HepG2 (cell line): ENCODE measurements around the gene ESRP2. TPM values are rescaled to one million over a fixed set of nuclear protein-coding genes. Genes with fewer than 3 reads are reported as not detected.

ENCODE experiments used
- ASH2L ChIP-seq: fragments of 300-600, 200-600 bp; sonication (generic); IDR thresholded peaks from 2 replicates; pipeline ENCODE4 v1.7.0; 2017; ENCODE audit warnings: low read depth, mild to moderate bottlenecking, moderate library complexity, mixed read lengths, low read length; ENCODE audit not compliant: insufficient read length
- EHMT2 ChIP-seq: fragments of 200-600 bp; sonication (generic); IDR thresholded peaks from 2 replicates; pipeline ENCODE4 v1.7.0; 2017; ENCODE audit warnings: antibody characterized with exemption, low read depth, low read length, borderline replicate concordance
- KDM4B ChIP-seq: sonication (generic); formaldehyde crosslinking; IDR thresholded peaks from 2 replicates; pipeline ENCODE4 v1.4.0; 2020; ENCODE audit warnings: missing genetic modification reagents
- MAZ ChIP-seq, 2 experiments: sonication (generic) in 1 of 2; formaldehyde crosslinking in 1 of 2; IDR thresholded peaks; 2 replicates each; pipeline versions ENCODE4 v1.5.0 to v1.6.1; 2012 to 2020; ENCODE audit warnings: low read depth in 2 of 2, mild to moderate bottlenecking in 2 of 2, borderline replicate concordance in 1 of 2, improper control_type of control experiment in 1 of 2, low read length in 1 of 2, missing genetic modification reagents in 1 of 2, moderate library complexity in 1 of 2
- POLR2A ChIP-seq, 2 experiments: IDR thresholded peaks; 2 replicates each; pipeline ENCODE4 v1.6.1; 2011; ENCODE audit warnings: low read depth in 2 of 2, low read length in 2 of 2, mild to moderate bottlenecking in 1 of 2, moderate library complexity in 1 of 2; ENCODE audit not compliant: insufficient read depth in 1 of 2
- PTBP1 ChIP-seq: fragments of 200-400 bp; formaldehyde crosslinking; IDR thresholded peaks from 2 replicates; pipeline ENCODE4 v1.6.1; 2018; ENCODE audit warnings: low read length, low read depth; ENCODE audit not compliant: poor library complexity, severe bottlenecking
- RERE ChIP-seq: IDR thresholded peaks from 2 replicates; pipeline ENCODE4 v1.6.1; 2016; ENCODE audit warnings: low read depth, missing genetic modification reagents, missing compliant biosample characterization
- SALL2 ChIP-seq: sonication (generic); formaldehyde crosslinking; IDR thresholded peaks from 2 replicates; pipeline ENCODE4 v1.8.1; 2023; ENCODE audit warnings: mild to moderate bottlenecking, missing genetic modification reagents, inconsistent platforms
- U2AF1 ChIP-seq: fragments of 200-400 bp; formaldehyde crosslinking; optimal IDR thresholded peaks from 2 replicates; pipeline ENCODE3; 2017; ENCODE audit warnings: mild to moderate bottlenecking, low read depth, low read length
- ZNF180 ChIP-seq: sonication (generic); formaldehyde crosslinking; IDR thresholded peaks from 2 replicates; pipeline ENCODE4 v1.4.0; 2020; ENCODE audit warnings: low read depth, missing genetic modification reagents, borderline replicate concordance
- ZNF280B ChIP-seq: sonication (generic); formaldehyde crosslinking; IDR thresholded peaks from 2 replicates; pipeline ENCODE4 v1.5.0; 2020; ENCODE audit warnings: missing genetic modification reagents, mild to moderate bottlenecking, borderline replicate concordance
- ZNF33B ChIP-seq: sonication (generic); formaldehyde crosslinking; IDR thresholded peaks from 2 replicates; pipeline ENCODE4 v1.5.1; 2020; ENCODE audit warnings: mild to moderate bottlenecking, missing genetic modification reagents
- ZNF543 ChIP-seq: sonication (generic); formaldehyde crosslinking; IDR thresholded peaks from 2 replicates; pipeline ENCODE4 v1.4.0; 2020; ENCODE audit warnings: mild to moderate bottlenecking, missing genetic modification reagents
- ZNF574 ChIP-seq: sonication (generic); formaldehyde crosslinking; IDR thresholded peaks from 2 replicates; pipeline ENCODE4 v1.4.0; 2020; ENCODE audit warnings: missing genetic modification reagents
- ZNF788 ChIP-seq: sonication (generic); formaldehyde crosslinking; IDR thresholded peaks from 2 replicates; pipeline ENCODE4 v1.5.0; 2020; ENCODE audit warnings: mild to moderate bottlenecking, missing genetic modification reagents, borderline replicate concordance
- ZNF83 ChIP-seq: sonication (generic); formaldehyde crosslinking; IDR thresholded peaks from 2 replicates; pipeline ENCODE4 v1.4.0; 2020; ENCODE audit warnings: missing genetic modification reagents, mild to moderate bottlenecking, borderline replicate concordance
- ZNF878 ChIP-seq: sonication (generic); formaldehyde crosslinking; IDR thresholded peaks from 2 replicates; pipeline ENCODE4 v1.8.1; 2023; ENCODE audit warnings: mild to moderate bottlenecking, missing genetic modification reagents, moderate library complexity
- ZSCAN12 ChIP-seq: sonication (generic); formaldehyde crosslinking; IDR thresholded peaks from 2 replicates; pipeline ENCODE4 v1.9.0; 2021; ENCODE audit warnings: mild to moderate bottlenecking, missing genetic modification reagents
- polyA plus RNA-seq, 8 experiments: library from polyadenylated mRNA; depleted of rRNA in 3 of 8; stranded (reverse) in 7 of 8; unstranded in 1 of 8; fragments of >200 nt; fragmentation: Illumina TruSeq in 4 of 8; extraction: Trizol in 4 of 8; gene quantifications; 2 replicates each; pipeline versions ENCODE4 v1.2.1 to v1.2.3, GENCODE V29; 2011 to 2016; ENCODE audit warnings: low read depth in 4 of 8, missing spikeins in 1 of 8, mixed read lengths in 1 of 8; ENCODE audit not compliant: insufficient read depth in 1 of 8
- total RNA-seq, 5 experiments: library from RNA; depleted of rRNA; stranded (reverse); fragments of >200 nt; fragmentation: Illumina TruSeq; extraction: Trizol; gene quantifications; 2 replicates each; pipeline ENCODE4 v1.2.3, GENCODE V29; 2016; ENCODE audit warnings: low read depth in 1 of 5

ESRP2 gene
- total and polyA plus RNA-seq, 2 of the 13 experiments (the other 11 are each of a cell fraction or from before 2014, with no cell fraction given): 21.1 to 32.4 TPM

GRCh38 chr16:68235108-68235886, 630 bp downstream of the ESRP2 start (continued):
- no peak for TF ChIP-seq ZSCAN12 (CRISPR knock-in tag)
- TF ChIP-seq POLR2A (IDR thresholded peaks at IDR 0.05; ENCODE audit: insufficient read depth in 1 of 2, low read depth in 2 of 2, low read length in 2 of 2): no peak; a peak in 1 of 4 replicates
- no peak for TF ChIP-seq EHMT2
- TF ChIP-seq ZNF280B (CRISPR knock-in tag): peak; percentile 12; the same call in 1 of the 2 replicates
- TF ChIP-seq KDM4B (CRISPR knock-in tag): no peak
- TF ChIP-seq ZNF33B: no peak
- no peak for TF ChIP-seq ASH2L
- no peak; the same call in 1 of the 2 replicates for TF ChIP-seq ZNF788
- no peak for TF ChIP-seq ZNF878 (CRISPR knock-in tag)
- TF ChIP-seq MAZ (IDR thresholded peaks at IDR 0.05; ENCODE audit: borderline replicate concordance, low read depth, low read length): no peak
- peak; percentile 57; the same call in 1 of the 2 replicates for TF ChIP-seq MAZ (CRISPR knock-in tag; IDR thresholded peaks at IDR 0.05; ENCODE audit: low read depth)
- no peak for TF ChIP-seq U2AF1
- TF ChIP-seq PTBP1: no peak
- 0 out of 2 replicates have a peak, but pooled peaks have one; percentile 14 for TF ChIP-seq ZNF543
- no peak for TF ChIP-seq SALL2 (CRISPR knock-in tag)
- TF ChIP-seq ZNF180 (CRISPR knock-in tag): no peak
- 0 out of 2 replicates have a peak, but pooled peaks have one; percentile 38 for TF ChIP-seq ZNF83 (CRISPR knock-in tag)
- peak; percentile 42 for TF ChIP-seq ZNF574 (CRISPR knock-in tag)
- TF ChIP-seq RERE (CRISPR knock-in tag): no peak
